GM18498 (cell line): Measurements from ENCODE around the gene DNAJB11.

Source experiments
- ATAC-seq: cut with Tn5 transposase; IDR thresholded peaks from one replicate; pipeline ENCODE4 v1.9.1; 2021; ENCODE audit warnings: mild to moderate bottlenecking, moderate library complexity; ENCODE audit not compliant: unreplicated experiment

DNAJB11 gene

GRCh38 chr3:186594591-186595113 lies 24.1 kb downstream of the DNAJB11 start:
- no peak for ATAC-seq

DNA sequence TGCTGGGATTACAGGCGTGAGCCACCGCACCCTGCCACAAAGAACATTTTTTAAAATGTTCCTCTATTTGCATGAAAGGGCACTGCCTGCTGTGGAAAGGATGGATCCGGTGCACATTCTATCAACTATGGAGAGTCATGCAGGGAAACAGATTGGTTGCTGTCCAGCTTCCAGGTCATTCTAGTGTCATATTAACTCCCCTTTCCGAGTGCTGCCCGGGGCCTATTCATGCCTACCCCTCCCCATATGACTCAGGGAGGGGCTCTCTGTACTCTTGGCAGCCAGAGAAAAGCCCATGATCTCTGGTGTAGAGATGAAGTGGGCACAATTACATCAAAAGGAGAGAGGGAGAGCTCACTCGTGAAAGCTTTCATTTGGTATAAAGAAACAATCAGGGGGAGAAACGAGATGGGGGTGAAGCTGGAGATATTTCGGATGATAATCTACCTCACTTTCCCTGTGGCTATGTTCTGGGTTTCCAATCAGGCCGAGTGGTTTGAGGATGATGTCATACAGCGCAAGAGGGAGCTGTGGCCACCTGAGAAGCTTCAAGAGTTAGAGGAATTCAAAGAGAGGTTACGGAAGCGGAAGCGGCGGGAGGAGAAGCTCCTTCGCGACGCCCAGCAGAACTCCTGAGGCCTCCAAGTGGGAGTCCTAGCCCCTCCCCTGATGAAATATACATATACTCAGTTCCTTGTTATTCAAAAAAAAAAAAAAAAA lies 26.2 kb downstream of the DNAJB11 start:
- ATAC-seq = no peak

DNA sequence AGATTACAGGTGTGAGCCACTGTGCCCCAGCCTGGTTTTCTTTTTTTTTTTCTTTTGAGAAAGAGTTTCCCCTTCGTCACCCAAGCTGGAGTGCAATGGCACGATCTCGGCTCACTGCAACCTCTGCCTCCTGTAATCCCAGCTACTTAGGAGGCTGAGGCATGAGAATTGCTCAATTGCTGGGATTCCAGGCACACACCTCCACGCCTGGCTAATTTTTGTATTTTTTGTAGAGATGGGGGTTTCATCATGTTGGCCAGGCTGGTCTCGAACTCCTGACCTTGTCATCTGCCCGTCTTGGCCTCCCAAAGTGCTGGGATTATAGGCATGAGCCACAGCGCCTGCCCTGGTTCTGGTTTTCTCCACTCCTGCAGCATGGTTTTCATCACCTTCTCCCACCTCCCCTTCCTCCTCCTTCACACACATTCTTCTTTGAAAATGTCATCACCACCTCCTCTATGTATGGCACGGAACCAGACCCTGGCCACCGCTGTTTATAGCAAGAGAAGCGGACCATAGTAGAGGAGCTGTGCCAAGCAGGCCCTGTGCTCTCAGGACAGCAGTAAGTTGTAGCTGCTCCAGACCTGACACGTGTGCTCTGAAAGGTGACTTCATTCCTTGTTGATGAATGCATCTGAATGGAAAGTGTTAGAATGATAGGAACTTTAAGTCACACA lies 27.7 kb downstream of the DNAJB11 start:
- ATAC-seq = no peak

DNA sequence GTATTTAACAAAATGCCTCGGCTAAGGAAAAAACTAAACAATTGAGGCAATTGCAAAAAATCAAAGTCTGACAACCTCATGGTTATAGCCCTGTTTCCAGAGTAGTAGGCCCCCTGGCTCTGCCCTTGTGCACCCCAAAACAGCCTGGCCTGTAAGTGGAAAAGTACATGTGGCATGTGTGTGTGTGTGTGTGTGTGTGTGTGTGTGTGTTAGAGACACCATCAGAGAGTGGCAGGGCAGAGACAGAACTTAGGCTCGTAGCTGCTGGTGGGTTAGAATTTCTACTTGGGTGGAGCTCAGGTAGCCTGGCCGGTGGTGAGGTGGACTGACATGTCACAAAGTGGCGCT lies 28.2 kb downstream of the DNAJB11 start:
- no peak for ATAC-seq

GRCh38 chr3:186599142-186599784 lies 28.7 kb downstream of the DNAJB11 start:
- ATAC-seq = no peak

DNA sequence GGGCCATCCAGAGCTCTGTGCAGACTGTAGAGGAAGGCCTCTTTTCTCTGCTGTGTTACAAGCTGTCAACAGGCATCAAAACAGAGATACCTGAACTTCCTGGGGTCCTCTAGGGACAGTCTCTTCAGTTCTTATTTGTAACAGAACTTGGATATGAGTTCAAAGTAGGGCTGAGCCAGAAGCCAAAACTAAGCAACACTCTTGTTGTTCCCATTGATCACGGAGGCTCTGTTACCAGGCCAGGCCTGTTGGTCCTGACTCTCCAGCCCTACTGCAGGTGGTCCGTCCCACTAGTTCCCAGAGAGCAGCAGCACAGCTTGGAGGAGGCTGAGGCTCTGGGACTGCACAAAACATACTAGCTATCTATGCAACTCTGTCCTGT lies 29.3 kb downstream of the DNAJB11 start:
- no peak for ATAC-seq

- ATAC-seq = no peak
Measured at GRCh38 chr3:186600896-186601295, 30.4 kb downstream of the DNAJB11 start.

GRCh38 chr3:186603159-186603558 lies 32.6 kb downstream of the DNAJB11 start:
- no peak for ATAC-seq

DNA sequence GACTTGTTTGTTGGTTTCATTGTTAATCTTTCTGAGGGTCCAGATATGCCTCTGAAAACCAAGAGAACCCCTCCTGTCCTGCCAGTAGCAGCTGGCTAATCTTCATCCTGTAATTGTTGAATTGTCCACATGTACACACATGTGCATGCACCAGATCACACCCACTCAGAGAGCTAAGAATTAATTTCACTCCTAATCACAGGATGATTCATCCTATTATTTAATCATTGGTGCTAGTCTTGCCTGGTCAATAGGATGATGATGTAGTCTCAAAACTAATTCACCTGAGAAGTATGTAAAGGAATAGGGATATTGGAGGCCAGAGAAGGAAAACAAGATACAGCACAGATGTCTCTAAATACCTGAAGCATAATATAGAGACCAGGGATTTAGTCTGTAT lies 34.6 kb downstream of the DNAJB11 start:
- ATAC-seq = no peak

GRCh38 chr3:186605561-186606545 lies 35.3 kb downstream of the DNAJB11 start:
- ATAC-seq = no peak

DNA sequence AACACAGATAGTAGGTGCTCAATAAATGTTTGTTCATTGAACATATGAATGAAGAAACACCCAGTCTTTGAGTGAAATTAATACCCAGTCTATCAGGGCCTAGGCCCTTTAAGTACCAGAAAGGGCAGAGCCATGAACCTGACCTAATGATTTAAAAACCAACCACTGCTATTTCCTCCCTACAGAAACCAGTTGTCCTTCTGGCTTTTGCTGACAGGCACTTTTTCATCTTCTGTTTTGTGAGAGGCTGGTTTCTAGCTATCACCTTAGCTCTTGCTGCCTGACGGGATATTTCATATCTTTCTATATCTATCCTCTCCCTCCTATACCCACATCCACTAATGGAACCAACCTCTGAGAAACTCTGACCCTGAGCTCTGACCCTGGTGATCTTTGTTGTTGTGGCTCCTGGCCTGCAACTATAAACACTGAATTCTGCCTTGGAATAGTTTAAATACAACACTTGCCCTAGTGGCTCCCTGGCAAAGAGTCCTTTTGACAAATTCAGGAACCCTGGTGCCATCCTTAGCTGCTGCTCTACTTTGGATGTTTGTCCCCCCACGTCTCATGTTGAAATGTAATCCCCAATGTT lies 38.2 kb downstream of the DNAJB11 start:
- ATAC-seq = no peak

DNA sequence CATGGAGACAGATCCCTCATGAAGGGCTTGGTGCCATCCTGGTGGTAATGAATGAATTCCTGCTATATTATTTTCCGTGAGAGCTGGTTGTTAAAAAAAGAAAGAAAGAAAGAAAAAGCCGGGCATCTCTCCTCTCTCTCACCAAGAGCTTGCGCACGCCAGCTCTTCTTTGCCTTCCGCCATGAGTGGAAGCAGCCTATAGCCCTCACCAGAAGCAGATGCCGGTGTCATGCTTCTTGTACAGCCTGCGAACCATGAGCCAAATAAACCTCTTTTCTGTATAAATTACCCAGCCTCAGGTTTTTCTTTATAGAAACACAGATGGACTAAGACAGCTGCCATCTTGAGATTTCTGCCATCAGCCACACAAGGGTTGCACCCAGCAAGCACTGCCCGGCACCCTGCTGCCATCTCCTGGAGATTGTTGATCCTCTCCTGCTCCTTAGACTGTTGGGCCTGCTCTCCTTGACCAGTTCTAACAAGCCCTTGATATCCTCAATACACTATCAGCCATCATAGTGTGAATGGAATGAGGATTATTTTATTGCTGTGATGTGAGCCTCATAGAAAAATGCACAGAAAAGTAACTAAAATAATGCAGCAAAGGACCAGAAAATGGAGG lies 38.8 kb downstream of the DNAJB11 start:
- no peak for ATAC-seq

GRCh38 chr3:186612065-186612464 lies 41.5 kb downstream of the DNAJB11 start:
- ATAC-seq = no peak

DNA sequence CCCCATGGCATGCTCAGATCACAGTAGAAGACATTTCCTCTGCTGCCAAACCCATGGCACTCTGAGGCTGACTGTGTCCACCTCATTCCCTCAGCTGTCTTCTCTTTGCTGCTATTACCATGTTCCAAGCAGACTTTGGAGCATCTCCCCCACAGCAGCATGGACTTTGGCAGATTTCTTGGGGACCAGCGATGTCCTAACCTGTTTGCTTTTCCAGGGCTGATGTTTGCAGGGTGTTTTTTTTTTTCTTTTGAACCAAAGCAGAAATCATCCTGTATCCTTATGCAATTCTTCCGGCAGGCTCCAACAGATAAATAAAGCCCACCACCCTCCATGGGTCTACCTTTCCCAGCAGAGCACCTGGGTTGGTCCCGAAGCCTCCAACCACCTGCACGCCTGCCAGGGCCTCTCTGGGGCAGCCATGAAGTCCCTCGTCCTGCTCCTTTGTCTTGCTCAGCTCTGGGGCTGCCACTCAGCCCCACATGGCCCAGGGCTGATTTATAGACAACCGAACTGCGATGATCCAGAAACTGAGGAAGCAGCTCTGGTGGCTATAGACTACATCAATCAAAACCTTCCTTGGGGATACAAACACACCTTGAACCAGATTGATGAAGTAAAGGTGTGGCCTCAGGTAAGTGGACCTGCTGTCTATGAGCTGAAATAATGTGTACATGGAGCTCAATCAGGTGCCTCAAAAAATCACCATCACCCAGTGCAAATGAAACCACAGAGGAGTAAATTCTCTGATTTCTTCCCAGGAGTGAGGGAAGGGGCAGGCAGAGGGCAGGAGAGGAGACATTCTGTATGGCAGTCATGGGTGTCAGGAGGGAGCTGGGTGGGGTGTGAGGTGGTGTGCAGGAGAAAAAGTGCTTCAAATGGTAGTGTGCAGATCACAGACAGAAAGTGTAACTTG lies 42.5 kb downstream of the DNAJB11 start, which contains the start of gene AHSG:
TSS of gene AHSG (plus strand) at position 340 of the 916 bp plus-strand sequence. CDS start at position 422, 82 bp downstream.
- ATAC-seq = no peak

- ATAC-seq = no peak
Measured at GRCh38 chr3:186613637-186614265, 43.2 kb downstream of the DNAJB11 start.

DNA sequence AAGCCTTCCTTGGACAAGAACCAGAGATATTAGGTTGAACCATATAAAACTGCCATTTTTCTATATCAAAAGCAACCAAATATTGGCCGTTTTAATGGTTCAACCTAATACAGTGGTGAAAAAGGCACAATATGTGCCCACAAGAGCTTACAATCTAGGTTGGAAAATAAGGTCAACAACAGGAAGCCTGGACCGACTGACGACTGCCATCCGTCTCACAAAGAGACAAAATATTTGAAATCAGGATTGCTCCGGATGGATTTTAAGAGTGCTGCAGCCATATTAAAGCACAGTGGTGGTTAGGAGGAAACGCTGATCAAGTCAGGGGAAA lies 43.7 kb downstream of the DNAJB11 start:
- no peak for ATAC-seq

- no peak for ATAC-seq
Measured at GRCh38 chr3:186614597-186615483, 44.3 kb downstream of the DNAJB11 start.

DNA sequence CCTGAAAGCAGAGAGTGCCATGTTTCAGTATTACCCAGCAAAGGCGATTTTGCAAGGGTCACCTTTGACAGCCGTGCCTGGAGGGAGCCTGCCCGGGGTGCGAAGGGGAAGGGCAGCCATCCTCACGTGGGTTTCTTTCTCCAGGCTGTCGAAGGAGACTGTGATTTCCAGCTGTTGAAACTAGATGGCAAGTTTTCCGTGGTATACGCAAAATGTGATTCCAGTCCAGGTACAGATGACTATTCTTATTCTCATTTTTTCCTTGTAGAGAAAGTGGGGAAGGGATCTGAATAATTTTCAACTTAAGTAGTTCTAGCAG lies 45.7 kb downstream of the DNAJB11 start:
- ATAC-seq = no peak
